HG03432 (cell line): Measurements from ENCODE around the gene ARL15.

Experiments
- ATAC-seq: cut with Tn5 transposase; IDR thresholded peaks from one replicate; pipeline ENCODE4 v1.9.1; 2021; ENCODE audit warnings: mild to moderate bottlenecking, moderate library complexity; ENCODE audit not compliant: unreplicated experiment

Gene ARL15

GRCh38 chr5:54315736-54316528 lies 5.6 kb upstream of the ARL15 start:
- no peak for ATAC-seq

DNA sequence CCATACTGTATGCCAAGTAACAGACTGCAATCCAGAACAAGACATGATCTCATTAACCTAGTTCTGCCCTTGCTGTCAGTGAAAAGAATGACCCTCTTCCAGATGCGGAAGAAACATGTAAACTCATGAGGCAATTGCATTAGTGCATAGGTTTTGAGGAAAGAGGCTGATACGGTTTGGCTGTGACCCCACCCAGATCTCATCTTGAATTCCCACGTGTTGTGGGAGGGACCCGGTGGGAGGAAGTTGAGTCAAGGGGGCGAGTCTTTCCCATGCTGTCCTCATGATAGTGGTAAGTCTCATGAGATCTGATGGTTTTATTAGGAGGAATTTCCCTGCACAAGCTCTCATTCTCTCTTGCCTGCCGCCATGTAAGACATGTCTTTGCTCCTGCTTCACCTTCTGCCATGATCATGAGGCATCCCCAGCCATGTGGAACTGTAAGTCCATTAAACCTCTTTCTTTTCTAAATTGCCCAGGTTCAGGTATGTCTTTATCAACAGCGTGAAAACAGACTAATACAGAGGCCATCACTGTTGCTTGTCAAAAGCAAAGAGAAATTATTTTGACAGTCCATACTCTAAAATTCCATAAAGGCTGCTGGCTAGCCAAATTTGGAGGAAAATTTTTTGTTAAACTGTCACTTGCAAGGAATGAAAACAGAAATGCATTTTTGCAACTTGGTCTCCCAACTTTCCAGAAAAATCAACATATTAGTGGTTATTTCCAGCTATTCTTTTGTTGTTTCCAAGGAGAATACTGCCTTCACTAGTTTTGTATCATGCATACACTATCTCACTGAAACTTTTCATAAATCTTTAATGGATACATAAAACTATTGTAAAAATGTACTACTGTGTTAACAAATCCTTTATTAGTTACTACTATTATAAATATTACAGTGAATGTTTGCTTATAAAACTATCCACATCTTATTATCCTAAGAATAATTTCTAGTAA lies 3.2 kb upstream of the ARL15 start:
- ATAC-seq, result no peak

GRCh38 chr5:54312499-54312898 lies 2.1 kb upstream of the ARL15 start:
- no peak for ATAC-seq

DNA sequence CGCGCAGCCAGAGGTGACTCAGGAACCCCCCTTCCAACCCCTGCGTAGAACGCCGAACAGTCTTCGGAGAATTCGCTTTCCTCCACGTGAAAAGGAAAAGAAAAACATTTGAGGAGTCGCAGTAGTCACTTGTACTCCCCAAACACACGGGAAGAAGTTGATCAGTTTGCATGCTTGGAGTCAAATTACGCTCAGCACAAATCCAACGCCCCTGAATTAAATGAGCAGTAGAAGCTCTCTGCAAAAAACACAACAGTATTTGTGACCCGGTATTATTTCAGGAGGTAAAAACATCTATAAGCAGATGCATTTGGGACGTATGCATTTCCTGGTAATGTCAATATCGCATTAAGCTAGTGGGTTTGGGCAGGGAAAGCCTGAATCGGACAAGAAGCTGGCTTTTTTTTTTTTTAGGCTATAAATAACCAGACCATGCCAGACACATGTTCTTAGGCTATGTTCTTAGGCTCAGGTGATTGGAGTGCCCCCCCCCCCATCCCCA lies 854 bp upstream of the ARL15 start:
- ATAC-seq, result no peak

DNA sequence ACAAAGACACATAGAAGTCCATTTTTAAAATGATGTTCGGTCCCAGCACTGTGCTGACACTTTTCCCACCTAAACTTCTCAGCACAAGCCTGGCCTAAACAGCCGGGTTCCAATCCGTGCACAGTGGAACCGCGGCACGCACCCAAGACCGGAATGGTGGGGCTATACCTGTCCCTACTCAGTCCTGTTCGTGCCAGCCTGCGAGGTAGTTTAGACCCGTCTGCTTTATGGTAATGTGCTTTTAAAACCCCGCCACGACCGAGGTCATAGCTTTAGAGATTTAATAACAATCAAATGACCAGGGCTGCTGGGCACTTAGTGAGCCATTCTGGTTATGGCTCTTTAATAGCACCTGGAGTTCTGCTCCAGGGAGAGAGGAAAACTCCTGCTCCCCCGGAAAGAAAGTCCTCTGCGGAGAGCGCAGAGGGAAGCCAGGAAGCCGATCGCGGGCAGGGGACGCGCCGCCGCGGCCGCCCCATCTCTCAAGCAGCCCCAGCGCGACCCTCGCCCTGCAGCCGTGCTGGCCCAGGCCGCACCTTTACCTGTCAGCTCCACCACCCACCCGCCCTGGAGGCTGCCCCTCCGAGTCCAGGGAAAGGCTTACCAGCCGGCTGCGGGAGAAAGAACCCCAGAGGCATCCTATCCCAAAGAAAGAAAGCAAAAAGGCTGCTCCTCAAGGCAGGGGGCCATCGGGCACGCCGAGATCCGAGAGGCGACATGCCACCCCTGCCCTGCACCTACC lies 511 bp downstream of the ARL15 start:
- ATAC-seq, result peak; percentile 34

DNA sequence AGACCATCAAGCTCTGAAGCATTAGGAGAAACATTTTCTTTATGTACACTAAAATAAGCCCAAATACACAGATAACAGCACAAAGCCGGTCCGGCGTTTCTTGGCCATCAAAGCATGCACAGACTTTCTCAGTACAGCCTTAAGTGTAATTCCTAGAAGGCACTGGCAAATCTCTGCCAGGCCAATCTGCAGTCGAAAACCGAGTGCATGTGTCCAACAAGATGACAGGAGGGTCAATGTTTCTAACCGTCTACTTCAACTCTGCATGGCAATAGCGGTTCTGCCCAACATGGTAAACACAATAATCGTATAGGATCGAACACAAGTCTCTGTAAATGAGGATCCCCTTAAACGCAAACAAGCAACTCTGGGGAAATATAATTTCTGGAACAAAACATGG lies 1.1 kb downstream of the ARL15 start:
- no peak for ATAC-seq

DNA sequence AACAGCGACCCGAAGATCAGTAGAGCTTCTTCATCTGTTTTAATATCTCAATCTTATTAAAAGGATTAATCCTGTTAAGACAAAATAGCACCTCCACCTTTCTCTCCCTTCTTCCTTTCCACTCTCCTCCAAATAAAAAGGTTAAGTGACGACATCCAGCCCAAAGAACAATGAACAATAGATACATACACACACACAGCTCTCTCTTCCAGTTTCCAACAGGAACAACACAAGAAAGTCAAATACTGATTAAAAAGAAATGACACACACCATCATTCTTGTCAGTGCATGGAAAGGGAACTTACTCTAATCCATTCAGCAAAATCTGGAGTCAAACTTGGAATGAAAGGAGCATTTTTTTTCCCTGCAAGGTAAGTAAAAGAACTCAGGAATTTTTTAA lies 2.8 kb downstream of the ARL15 start:
- ATAC-seq, result no peak

DNA sequence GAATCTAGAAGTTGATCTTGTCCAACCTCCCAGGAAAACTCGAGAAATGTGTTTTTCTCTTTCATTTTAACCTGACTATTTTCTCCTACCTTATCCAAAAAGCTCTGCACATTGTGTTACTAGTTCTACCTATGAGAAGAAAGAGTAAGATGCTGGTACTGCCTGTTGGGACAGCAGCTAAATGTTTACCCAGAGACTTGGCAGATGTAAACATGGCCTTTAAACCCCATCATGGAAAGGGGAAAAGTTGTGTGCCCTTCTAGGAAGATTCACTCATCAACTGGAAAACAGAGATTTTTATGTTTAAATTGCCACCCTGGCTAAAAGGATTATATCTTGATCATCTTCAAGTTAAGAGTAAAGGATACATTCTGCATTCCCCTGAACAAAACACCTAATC lies 3.5 kb downstream of the ARL15 start:
- ATAC-seq, result no peak

DNA sequence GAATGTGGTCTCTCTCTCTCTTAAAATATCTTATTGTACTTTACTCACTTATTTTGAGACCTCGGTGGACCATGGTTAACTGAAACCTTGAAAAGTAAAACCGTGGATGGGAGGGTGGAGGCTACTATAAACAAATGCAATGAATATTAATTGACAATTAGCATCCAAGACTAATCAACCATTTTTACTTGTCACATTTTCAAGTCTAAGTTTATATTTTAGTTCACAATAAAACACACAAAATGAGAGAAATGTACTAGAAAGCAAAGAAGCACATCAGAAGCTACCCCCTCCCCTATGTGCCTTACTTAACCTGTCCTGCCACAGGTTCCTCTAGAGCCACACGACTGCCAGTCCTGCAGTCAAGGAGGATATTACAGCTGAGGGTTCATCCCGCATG lies 4.6 kb downstream of the ARL15 start:
- no peak for ATAC-seq

GRCh38 chr5:54304040-54304439 lies 6.3 kb downstream of the ARL15 start:
- no peak for ATAC-seq

- no peak for ATAC-seq
These were observed 8.1 kb downstream of the ARL15 start for GRCh38 chr5:54302267-54302687.

- no peak for ATAC-seq
These were observed 8.5 kb downstream of the ARL15 start for GRCh38 chr5:54301849-54302248.

GRCh38 chr5:54301220-54301619 lies 9.2 kb downstream of the ARL15 start:
- ATAC-seq, result no peak

DNA sequence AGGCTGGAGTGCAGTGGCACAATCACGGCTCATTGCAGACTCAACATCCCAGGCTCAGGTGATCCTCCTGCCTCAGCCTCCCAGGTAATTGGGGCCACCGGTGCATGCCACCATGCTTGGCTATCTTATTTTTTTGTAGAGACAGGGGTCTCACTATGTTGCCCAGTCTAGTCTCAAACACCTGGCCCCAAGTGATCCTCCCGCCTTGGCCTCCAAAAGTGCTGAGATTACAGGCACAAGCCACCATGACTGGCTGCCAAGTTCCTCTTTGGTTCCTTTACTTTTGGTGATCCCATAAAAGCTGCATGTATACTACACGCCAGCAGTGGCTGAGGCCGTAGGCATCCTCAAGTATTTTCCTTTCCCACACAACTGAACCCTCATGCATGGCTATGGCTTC lies 11.4 kb downstream of the ARL15 start:
- no peak for ATAC-seq

DNA sequence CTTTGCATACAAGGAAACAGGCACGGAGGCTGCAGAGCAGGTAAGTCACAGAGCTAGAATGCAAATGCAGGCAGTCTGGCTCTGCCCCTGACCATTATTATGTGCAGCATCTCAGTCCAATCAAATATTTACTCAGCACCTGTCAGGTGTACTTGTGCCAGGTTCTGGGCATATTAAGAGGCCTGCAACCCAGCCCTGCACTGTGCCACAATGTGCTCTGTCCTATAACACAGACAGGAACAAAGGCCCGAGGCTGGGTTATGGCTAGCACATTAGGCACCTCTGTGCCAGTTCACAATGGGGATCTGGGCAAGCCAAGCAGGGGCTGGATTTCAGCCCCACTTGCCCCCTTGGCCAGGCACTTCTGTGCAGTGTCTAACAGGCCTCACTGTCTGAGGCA lies 14.0 kb downstream of the ARL15 start:
- no peak for ATAC-seq

DNA sequence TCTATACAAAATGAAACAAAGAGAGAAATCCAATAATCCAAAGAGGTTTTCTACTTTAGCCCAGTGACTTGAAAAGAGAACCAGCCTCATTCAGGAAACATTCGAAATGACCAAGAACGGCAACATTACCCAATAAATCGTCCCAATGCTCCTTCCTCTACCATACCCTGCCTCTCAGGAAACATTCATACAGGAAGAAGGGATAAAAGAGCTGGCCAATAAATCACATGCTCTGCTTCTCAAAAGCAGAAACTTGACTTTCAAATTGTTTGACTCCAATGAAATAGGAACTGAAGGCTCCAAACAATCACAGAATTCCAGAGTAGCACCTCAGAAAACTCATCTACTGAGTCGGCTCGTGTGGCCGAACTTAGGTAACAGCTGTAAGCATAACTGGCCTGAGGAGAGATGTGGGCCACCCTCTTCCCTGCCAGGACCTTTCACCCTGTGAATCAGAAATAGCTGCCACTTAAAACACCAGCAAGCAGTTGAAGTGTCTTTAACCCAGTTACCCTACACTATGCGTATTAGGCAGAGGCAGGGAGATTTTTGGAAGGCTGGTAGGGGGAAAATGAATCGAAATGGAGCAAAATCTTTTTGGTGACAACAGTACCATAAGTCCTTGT lies 14.6 kb downstream of the ARL15 start:
- ATAC-seq, result no peak

GRCh38 chr5:54294097-54294667 lies 16.2 kb downstream of the ARL15 start:
- ATAC-seq, result no peak

- no peak for ATAC-seq
These were observed 17.5 kb downstream of the ARL15 start for GRCh38 chr5:54292866-54293265.

GRCh38 chr5:54291498-54291897 lies 18.9 kb downstream of the ARL15 start:
- no peak for ATAC-seq

DNA sequence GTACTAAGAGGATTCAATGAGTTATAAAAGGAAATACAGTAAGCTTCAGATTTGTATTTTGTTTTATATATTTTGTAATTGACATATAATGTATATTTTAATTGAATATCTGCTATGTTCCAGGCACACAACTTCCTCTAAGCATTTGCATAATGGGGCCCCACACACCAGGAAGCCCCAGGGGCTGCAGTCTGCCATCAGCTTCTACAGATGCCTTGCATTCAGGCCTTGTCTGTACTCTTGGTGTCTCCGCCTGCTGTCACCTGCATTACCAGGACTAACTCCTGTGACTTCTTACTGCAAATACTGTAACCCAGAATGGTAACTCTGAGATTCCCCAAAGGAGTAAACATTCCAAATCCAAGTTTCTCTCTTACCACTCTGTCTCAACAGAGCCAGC lies 20.6 kb downstream of the ARL15 start:
- ATAC-seq, result no peak
